ENCODE data around the gene ARHGEF3. TPM values are rescaled to one million over a fixed set of nuclear protein-coding genes. Genes with fewer than 3 reads are reported as not detected.

The ARHGEF3 gene
- total RNA-seq (2021) (1.3 and 2.1 TPM in 2 replicates), Bru-seq, nascent RNA (percentile 22 among the genes with signal in this experiment), BruChase-seq, experiment 1, labeled RNA remaining after a 2-hour chase (percentile 18 among the genes with signal in this experiment), BruChase-seq, experiment 2, labeled RNA remaining after a 6-hour chase (percentile 14 among the genes with signal in this experiment)
- long read RNA-seq, partial matches to known transcripts, result 0 of 2 reads
- long read RNA-seq, other reads (novel, unspliced or antisense), result 1 of 2 reads

- Histone ChIP-seq H3K36me3 (ENCODE audit: insufficient read depth, low read length, poor library complexity, severe bottlenecking) (no peaks in the 10 kb centered on the region), H3K27me3 (replicated peaks; ENCODE audit: insufficient read depth, low read depth, low read length, poor library complexity) (no peaks in the 10 kb centered on the region), H3K27ac (ENCODE audit: low read depth, low read length, poor library complexity, severe bottlenecking) (no peak within 1 kb of the TSS), H3K4me3 (ENCODE audit: low read depth, low read length, poor library complexity, severe bottlenecking) (peak within 1 kb of the TSS; percentile 51), H3K4me1 (ENCODE audit: insufficient read depth, low read length, poor library complexity, severe bottlenecking) (no peaks in the 10 kb centered on the region), H3K9me3 (ENCODE audit: low read depth, low read length, poor library complexity, severe bottlenecking) (no peaks in the 10 kb centered on the region)
- intact Hi-C loops (cut with micrococcal nuclease; ENCODE audit: unreplicated experiment), result no loop called here
- POLR2A ChIA-PET (ENCODE audit: low non-redundant PET), result no interaction called here
- no TSS peak for BruUV-seq (replicated peaks)
- CTCF ChIA-PET, result interaction anchor here (0.6 kb wide), 1 partner anchor 116 kb away, joined by 5 read pairs; no protein-coding TSS in a partner anchor
- TF ChIP-seq EZH2 (IDR thresholded peaks at IDR 0.05; ENCODE audit: borderline replicate concordance, low read depth, low read length, poor library complexity, severe bottlenecking) (no peak), CTCF (conservative IDR thresholded peaks at IDR 0.05; ENCODE audit: low read depth, low read length) (peak; percentile 30; the same call in 1 of the 2 replicates)
- DNase-seq (ENCODE audit: low spot score), result peak; percentile 69
Observed at GRCh38 chr3:56801662-56802377, at the start of gene ARHGEF3. TSS of gene ARHGEF3 (minus strand) at chr3:56801949. CDS start at chr3:56801798, 151 bp downstream.

DNA sequence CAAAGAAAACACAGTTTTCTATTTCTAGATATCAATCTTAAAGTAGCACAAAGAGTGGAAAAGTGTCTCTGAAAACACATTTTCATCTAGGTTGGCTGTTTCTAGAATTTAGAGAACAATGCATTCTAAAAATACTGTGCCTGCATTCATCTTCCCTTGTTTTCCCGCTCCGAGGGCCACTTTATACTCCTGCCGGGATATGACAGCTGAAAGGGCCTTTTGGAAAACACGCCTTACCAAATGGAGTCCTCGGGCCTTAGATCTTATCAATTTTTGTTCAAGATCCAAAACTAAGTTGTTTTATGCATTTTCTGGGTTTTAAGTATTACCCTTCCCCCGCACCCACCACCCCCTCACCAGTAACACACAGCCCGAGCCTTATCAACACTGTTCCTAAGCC, 47.9 kb upstream of the ARHGEF3 start:
- Histone ChIP-seq H3K4me3 (ENCODE audit: low read depth, low read length, poor library complexity, severe bottlenecking) (no peak overlapping the region), H3K27me3 (replicated peaks; ENCODE audit: insufficient read depth, low read depth, low read length, poor library complexity) (no peaks in the 10 kb centered on the region), H3K4me1 (ENCODE audit: insufficient read depth, low read length, poor library complexity, severe bottlenecking) (no peaks in the 10 kb centered on the region), H3K36me3 (ENCODE audit: insufficient read depth, low read length, poor library complexity, severe bottlenecking) (no peaks in the 10 kb centered on the region), H3K27ac (ENCODE audit: low read depth, low read length, poor library complexity, severe bottlenecking) (no peak overlapping the region), H3K9me3 (ENCODE audit: low read depth, low read length, poor library complexity, severe bottlenecking) (no peaks in the 10 kb centered on the region)
- CTCF ChIA-PET, result interaction anchor here (0.6 kb wide), 1 partner anchor 49 kb away, joined by 5 read pairs; no protein-coding TSS in a partner anchor
- DNase-seq (ENCODE audit: low spot score), result no peak
- intact Hi-C loops (cut with micrococcal nuclease; ENCODE audit: unreplicated experiment), result no loop called here
- no TSS peak for BruUV-seq (replicated peaks)
- POLR2A ChIA-PET (ENCODE audit: low non-redundant PET), result no interaction called here
- TF ChIP-seq EZH2 (IDR thresholded peaks at IDR 0.05; ENCODE audit: borderline replicate concordance, low read depth, low read length, poor library complexity, severe bottlenecking), result no peak
- TF ChIP-seq CTCF (conservative IDR thresholded peaks at IDR 0.05; ENCODE audit: low read depth, low read length), result no peak

GRCh38 chr3:56845505-56845904, 43.8 kb upstream of the ARHGEF3 start:
- intact Hi-C loops (cut with micrococcal nuclease; ENCODE audit: unreplicated experiment), result no loop called here
- ChIA-PET POLR2A (ENCODE audit: low non-redundant PET) (no interaction called here), CTCF (no interaction called here)
- no TSS peak for BruUV-seq (replicated peaks)
- Histone ChIP-seq H3K27ac (ENCODE audit: low read depth, low read length, poor library complexity, severe bottlenecking) (no peak overlapping the region), H3K27me3 (replicated peaks; ENCODE audit: insufficient read depth, low read depth, low read length, poor library complexity) (no peaks in the 10 kb centered on the region), H3K4me3 (ENCODE audit: low read depth, low read length, poor library complexity, severe bottlenecking) (no peak overlapping the region), H3K9me3 (ENCODE audit: low read depth, low read length, poor library complexity, severe bottlenecking) (no peaks in the 10 kb centered on the region), H3K4me1 (ENCODE audit: insufficient read depth, low read length, poor library complexity, severe bottlenecking) (no peaks in the 10 kb centered on the region), H3K36me3 (ENCODE audit: insufficient read depth, low read length, poor library complexity, severe bottlenecking) (no peaks in the 10 kb centered on the region)
- TF ChIP-seq CTCF (conservative IDR thresholded peaks at IDR 0.05; ENCODE audit: low read depth, low read length) (no peak), EZH2 (IDR thresholded peaks at IDR 0.05; ENCODE audit: borderline replicate concordance, low read depth, low read length, poor library complexity, severe bottlenecking) (no peak)
- DNase-seq (ENCODE audit: low spot score), result peak; percentile 68

Measured in A673 (cell line).